NCI-H2196 (cell line): Measurements from ENCODE around the gene PPM1D.

ENCODE experiments used
- DNase-seq: peaks from one replicate; lab custom pipeline; 2025; ENCODE audit not compliant: unreplicated experiment; lab: John Stamatoyannopoulos, UW

Gene PPM1D

DNA sequence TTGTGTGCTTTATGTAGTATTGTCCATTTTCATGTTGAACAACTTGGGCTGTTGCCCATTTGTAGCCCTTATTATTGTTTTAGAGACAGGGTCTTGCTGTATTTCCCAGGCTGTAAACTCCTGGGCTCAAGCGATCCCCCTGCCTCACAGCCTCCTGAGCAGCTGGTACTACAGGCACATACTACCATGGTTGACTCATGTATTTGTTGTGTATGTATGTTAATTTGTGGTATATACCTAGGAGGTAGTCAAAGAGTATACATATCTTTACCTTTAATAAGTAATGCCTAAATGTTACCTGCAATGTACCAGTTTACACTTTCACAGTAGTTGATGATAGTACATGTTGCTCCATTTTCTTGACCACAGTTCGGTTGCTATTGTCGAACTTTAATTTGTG is 18.1 kb downstream of the PPM1D start:
- no peak for DNase-seq

DNA sequence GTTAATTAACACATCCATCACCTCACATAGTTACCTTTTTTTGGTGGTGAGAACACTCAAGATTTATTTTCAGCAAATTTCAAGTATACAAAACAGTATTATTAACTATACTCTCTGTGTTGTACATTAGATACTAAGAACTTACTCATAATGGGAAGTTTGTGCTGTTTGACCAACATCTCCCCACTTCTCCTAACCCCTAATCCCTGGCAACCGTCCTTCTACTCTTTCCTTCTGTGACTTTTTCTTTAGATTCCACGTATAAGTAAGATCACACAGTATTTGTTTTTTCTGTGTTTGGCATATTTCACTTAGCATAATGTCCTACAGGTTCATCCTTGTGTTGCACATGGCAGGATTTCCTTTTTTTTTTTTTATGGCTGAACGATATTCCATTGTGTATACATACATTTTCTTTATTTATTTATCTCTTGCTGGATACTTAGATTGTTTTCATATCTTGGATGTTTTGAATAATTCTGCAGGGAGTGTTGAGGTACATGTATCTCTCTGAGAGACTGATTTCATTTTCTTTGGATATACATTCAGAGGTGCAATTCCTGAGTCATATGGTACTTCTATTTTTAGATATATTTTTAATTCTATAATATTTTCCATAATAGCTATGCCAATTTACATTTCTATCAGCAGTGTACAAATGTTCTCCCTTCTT is 19.0 kb downstream of the PPM1D start:
- DNase-seq = no peak

DNA sequence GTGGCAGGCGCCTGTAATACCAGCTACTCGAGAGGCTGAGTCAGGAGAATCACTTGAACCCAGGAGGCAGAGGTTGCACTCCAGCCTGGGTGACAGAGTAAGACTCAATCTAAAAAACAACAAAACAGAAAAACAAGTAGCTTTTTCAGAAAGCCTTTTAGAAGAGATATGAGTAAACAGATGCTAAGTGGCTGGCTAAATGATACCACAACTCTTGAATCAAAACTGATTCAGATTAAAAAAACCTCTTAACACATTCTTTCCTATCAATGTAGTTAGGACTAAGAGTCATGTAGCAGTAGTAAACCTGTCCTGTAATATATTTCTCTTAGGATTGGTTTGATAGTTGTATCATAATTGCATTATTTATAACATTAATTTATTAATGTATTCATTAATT is 23.0 kb downstream of the PPM1D start:
- DNase-seq = no peak

DNA sequence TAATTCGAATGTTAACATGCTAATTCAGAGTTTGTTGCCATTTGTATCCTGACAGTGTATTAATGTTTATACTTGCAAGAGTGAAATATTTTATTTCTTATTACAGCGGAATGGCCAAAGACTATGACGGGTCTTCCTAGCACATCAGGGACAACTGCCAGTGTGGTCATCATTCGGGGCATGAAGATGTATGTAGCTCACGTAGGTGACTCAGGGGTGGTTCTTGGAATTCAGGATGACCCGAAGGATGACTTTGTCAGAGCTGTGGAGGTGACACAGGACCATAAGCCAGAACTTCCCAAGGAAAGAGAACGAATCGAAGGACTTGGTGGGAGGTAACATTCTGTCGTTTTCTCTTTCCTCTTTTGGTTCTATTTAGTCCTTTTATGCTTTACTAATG is 23.4 kb downstream of the PPM1D start:
- DNase-seq = no peak

DNA sequence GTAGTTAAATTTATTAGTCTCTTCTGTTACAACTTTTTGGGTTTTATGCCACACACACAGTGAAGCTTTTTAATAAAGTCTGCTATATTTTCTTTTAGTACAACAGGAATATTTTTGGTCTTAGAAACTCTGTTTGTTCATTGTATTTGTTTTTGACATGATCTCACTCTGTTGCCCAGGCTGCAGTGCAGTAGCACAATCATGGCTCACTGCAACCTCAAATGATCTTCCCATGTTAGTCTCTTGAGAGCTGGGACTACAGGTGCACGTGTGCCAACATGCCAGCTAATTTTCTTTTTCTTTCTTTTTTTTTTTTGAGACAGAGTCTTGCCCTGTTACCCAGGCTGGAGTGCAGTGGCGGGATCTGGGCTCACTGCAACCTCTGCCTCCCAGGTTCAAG is 27.1 kb downstream of the PPM1D start:
- no peak for DNase-seq

DNA sequence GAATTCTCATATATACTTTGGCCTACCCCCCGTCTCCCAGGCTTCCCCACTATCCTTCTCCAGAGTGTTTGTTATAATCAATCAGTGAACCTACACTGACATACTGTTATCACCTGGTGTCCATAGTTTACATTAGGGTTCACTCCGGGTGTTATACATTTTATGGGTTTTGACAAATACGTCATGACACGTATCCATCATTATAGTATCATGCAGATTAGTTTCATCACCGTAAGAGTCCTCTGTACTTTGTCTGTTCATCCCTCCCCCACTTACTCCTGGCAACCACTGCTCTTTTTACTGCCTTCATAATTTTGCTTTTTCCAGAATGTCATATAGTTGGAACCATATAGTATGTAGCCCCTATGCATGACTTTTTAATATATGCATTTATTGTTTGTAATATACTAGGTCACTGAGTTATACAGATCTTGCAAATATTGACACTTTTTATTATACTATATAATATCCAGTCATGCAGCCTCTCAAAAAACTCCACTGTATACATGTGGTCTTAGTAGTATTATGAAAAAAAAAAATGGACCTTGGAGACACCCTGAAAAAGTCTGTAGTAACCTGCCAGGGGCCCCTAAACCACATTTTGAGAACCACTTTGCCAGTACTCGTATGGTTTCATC is 28.4 kb downstream of the PPM1D start:
- DNase-seq = no peak

DNA sequence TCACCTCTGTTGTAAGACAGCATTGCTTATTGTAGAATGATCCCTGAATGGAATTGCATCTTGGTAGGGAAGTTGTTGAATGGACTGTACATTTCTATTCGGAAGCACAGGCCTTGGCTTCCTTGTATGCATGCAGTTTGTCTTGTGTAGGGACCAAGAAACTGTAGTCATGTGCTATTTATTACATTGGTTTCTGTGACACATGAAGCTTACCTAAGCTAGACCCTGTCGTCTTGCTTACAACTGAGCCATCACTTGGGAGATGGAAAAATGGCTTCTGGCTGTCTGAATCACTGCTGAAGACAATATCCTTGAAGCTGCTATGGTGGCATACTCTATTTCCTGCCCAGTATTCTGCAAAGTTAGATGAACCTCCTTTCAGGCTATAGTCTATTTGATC is 29.1 kb downstream of the PPM1D start:
- no peak for DNase-seq

DNA sequence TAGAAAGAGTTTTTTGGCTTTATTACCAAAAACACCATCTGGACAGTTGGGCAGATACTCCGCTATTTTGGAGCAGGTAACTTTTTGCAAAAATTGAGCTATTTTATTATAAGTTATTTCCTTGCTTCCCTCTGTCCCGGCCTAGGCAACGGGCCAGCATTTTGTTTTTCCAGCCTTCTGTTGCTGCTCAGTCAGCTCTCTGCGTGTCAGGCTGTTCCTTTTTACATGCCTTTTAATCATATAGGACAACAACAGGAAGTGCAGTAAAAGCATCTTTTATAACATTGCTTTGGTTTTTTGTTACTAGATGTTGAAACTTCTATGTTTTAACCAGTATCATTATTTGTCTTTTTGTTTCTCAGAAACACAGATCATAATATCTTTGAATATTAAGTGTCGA is 30.4 kb downstream of the PPM1D start:
- DNase-seq = no peak

DNA sequence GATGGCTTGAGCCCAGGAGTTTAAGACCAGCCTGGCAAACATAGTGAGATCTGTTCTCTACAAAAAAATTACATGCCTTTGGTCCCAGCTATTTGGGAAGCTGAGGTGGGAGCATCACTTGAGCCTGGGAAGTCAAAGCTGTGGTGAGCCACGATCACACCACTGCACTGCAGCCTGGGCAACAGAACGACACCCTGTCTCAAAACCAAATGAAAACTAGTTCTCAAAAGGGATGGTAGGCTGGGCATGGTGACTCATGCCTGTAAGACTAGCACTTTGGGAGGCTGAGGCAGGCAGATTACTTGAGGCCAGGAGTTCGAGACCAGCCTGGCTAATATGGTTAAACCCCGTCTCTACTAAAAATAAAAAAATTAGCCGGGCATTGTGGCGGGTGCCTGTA is 31.1 kb downstream of the PPM1D start:
- DNase-seq = no peak

DNA sequence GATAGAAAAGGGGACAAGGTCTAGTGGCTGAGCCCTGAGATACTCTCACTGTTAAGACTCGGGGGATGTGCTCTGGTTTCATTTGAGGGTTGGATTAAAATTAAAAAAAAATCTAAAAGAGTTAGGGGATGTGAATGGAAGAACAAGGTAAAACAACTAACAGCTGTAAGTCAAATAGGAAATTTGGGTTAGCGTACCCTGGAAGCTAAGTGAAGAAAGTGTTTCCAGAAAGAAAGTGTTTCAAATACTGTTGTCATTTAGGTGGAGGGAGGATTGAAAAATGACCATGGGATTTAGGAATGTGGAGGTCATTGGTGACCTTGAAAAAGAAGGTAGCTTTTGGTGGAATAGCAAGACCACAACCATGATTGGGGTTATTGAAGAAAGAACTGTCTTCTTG is 37.7 kb downstream of the PPM1D start:
- DNase-seq = no peak

DNA sequence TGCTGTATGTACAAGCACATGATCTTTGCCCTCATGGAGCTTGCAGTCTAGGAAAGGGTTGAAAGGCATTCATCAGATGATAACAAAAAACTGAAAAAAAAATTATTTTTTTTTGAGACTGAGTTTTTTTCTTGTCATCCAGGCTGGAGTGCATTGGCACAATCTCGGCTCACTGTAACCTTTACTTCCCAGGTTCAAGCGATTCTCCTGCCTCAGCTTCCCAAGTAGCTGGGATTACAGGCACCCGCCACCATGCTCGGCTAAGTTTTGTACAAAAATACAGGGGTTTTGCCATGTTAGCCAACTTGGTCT is 39.0 kb downstream of the PPM1D start:
- DNase-seq = no peak

DNA sequence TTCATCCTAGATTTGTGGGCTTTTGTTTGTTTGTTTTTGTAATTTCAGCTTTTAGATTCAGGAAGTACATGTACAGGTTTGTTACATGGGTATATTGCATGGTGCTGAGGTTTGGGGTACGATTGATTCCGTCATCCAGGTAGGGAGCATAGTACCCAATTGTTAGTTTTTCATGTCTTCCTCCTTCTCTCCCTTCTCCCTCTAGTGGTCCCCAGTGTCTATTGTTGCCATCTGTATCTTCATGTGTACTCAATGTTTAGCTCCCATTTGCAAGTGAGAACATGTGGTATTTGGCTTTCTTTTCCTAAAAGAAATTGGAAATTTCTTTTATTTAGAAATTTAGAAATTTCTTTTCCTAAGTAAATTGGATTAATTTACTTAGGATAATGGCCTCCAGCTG is 40.5 kb downstream of the PPM1D start:
- DNase-seq = no peak

DNA sequence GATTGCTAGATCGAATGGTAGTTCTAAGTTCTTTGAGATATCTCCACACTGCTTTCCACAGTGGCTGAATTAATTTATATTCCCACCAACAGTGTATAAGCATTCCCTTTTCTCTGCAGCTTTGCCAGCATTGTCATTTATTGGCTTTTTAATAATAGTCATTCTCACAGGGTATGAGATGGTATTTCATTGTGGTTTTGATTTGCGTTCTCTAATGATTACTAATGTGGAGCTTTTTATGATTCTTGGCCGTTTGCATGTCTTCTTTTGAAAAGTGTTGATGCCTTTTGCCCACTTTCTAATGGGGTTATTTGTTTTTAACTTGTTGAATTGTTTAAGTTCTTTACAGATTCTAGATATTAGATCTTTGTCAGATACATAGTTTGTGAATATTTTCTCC is 41.1 kb downstream of the PPM1D start:
- DNase-seq = no peak

DNA sequence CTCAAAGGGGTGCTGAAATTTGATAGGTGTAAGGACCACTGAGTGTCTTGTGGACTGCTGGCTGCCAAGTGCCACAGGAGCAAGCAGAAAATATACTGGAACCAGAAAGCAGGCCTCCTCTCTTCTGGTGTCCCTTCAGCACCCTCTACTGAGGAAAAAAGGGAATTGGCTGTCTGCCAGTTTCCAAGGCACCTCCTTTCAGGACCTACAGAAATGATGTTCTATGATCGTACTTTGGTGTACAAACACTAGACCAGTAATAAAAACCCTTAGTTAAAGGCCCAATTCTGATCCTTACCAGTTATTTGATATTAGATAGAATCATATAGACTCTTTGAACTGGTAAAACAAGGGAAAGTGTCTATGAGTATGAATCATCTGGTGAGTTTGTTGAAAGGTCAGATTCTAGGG is 41.8 kb downstream of the PPM1D start:
- DNase-seq = peak; percentile 88

DNA sequence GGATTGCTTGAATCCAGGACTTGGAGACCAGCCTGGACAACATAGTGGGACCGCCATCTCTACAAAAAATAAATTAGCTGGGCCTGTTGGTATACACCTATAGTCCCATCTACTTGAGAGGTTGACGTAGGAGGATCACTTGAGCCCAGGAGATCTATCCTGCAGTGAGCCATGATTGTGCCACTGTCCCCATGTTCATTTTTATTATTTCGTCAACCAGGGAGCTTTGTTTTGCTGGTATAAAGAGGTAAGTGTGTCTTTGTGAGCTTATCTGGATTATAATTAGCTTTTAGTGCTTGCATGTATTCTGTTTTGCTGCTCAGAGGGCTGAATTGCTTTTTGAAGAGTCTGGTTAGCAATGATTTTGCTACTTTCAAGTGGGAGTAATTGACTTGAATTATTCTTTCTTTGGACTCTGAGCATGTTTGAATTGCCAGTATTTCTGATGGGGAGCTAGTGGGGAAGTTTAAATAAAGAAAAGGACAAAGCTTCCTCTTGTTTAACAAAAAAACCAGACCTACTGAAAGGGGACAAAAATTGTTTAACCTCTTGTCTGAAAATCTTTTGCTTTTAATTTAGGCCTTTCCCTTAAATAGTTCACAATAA is 46.0 kb downstream of the PPM1D start:
- no peak for DNase-seq

DNA sequence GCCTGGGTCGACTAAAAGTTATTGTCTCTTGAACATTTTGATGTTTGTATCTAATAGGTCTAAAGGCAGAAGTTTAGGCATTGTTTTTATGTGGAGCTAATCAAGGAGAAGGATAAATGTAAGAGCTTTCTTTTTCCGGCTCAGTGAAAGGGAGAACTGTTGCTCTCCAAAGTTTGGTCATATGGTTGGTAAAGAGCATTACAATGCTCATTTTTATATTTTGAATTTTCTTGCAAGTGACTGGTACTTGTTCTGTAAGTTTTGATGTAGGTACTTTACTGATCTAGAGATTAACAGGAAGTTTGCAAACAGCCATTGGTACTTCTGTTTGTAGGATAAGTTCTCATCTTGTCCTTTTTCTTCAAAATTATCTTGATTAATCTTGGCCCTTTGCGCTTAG is 46.7 kb downstream of the PPM1D start:
- DNase-seq = no peak

DNA sequence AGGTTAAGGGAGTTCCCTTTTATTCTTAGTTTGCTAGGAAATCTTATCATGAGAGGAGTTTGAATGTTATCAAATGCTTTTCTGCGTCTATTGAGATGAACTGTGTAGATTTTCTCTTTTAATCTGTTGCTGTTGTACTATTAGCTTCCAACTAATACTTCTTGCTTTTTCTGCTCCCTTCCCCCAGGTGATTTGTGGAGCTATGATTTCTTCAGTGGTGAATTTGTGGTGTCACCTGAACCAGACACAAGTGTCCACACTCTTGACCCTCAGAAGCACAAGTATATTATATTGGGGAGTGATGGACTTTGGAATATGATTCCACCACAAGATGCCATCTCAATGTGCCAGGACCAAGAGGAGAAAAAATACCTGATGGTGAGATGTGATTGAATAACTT is 47.7 kb downstream of the PPM1D start:
- DNase-seq = no peak

DNA sequence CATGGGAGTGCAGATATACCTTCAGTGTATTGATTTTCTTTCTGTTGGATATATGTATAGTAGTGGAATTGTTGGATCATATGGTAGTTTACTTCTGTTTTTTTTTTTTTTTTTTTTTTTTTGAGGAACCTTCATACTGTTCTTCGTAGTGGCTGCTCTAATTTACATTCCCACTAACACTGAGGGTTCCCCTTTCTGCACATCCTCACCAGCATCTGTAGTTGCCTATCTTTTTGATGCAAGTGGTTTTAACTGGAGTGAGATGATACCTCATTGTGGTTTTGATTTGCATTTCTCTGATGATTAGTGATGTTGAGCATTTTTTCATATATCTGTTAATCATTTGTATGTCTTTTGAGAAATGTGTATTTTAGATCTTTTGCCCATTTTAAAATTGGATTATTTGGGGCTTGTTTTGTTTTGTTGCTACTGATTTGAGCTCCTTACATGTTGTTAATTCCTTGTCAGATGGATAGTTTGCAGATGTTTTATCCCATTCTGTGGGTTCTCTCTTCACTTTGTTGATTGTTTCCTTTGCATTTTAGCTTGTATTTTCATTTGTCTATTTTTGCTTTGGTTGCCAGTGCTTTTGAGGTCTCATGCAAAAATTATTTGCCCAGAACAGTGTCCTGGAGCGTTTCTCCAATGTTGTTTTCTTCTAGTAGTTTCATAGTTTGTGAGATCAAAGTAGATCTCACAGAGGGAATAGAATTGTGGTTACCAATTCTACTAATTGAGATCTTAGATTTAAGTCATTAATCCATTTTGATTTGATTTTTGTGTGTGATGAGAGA is 52.7 kb downstream of the PPM1D start:
- no peak for DNase-seq

DNA sequence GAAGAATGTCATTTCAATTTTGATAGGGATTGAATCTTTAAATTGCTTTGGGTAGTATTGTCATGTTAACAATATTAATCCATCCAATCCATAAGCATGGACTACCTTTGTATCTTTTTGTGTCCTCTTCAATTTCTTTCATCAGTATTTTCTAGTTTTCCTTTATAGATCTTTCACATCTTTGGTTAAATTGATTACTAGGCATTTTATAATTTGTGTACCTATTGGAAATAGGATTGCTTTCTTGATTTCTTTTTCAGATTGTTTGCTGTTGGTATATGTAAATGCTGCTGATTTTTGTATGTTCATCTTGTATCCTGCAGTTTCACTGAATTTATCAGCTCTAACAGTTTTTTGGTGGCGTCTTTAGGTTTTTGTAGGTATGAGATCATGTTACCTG is 53.6 kb downstream of the PPM1D start:
- DNase-seq = no peak

DNA sequence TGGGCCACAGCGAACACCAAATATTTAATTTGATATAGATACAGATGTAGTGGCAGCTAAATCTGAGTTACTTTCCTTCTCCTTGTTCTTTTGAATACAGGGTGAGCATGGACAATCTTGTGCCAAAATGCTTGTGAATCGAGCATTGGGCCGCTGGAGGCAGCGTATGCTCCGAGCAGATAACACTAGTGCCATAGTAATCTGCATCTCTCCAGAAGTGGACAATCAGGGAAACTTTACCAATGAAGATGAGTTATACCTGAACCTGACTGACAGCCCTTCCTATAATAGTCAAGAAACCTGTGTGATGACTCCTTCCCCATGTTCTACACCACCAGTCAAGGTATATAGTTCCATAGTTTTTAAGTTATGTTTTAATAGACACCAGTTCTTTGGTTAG is 56.5 kb downstream of the PPM1D start:
- no peak for DNase-seq

DNA sequence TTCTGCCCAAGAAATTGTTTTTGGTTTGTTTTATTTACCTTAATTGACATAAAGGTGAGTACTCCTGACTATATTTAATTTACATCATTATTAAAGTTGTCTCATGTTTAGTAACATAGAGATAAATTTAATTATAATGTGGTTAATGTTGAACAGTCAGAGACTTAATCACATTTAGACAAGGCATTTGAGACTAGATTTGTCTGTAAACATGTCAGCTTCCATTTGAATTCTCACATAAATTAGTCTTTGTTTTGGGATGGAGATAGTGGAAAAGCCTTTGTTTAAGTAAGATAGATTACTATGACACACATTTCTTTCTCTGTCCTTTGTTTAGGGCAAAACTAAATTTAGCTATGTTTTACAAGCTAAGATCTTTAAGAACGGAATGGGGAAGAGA is 59.2 kb downstream of the PPM1D start:
- DNase-seq = no peak

DNA sequence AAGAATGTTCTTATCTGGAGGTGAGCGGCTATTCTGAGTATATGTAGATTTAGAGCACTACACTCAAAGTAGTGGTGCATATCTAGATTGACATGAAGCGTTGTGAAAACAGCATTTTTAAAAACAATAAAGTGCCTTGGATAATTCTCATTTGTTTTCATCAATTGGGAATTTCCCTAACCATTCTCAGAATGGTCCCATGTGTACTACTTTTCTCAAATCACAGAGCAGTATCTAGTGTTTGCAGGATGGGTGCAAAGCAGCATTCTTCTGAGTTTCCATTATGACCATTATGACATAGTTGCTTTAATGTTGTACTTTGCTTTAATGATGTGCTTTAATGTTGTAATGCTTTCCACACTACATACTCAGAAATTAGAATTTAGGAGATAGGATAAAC is 61.5 kb downstream of the PPM1D start:
- DNase-seq = no peak
